Measurements from ENCODE around the gene LRRC9.
"Not testable (repeated sequence)": the region's sequence is repeated elsewhere in the genome, so short reads cannot be mapped to it uniquely, and the experiment has no call there.

The LRRC9 gene

GRCh38 chr14:60079723-60080122 lies 159.8 kb downstream of the LRRC9 start:
- DNase-seq, result no peak

GRCh38 chr14:60085085-60085484 lies 165.1 kb downstream of the LRRC9 start:
- no peak for DNase-seq

GRCh38 chr14:60085693-60086092 lies 165.7 kb downstream of the LRRC9 start:
- no peak for DNase-seq

GRCh38 chr14:60087668-60088067 lies 167.7 kb downstream of the LRRC9 start:
- DNase-seq, result no peak

GRCh38 chr14:60089221-60089620 lies 169.3 kb downstream of the LRRC9 start:
- no peak for DNase-seq

- DNase-seq, result peak; percentile 67
These were observed 171.0 kb downstream of the LRRC9 start for GRCh38 chr14:60090864-60091519.

- DNase-seq, result peak; percentile 97
These were observed 171.9 kb downstream of the LRRC9 start, which contains the start of gene PCNX4 for GRCh38 chr14:60091550-60092525. Gene PCNX4 (plus strand): TSS chr14:60091923. CDS start chr14:60107639, 15,716 bp downstream.

GRCh38 chr14:60092526-60092920 lies 172.6 kb downstream of the LRRC9 start:
- DNase-seq, result no peak

- DNase-seq, result no peak
These were observed 173.1 kb downstream of the LRRC9 start for GRCh38 chr14:60093080-60093479.

- no peak for DNase-seq
These were observed 173.7 kb downstream of the LRRC9 start for GRCh38 chr14:60093606-60094005.

GRCh38 chr14:60094306-60094897 lies 174.5 kb downstream of the LRRC9 start:
- DNase-seq, result no peak

- no peak for DNase-seq
These were observed 175.3 kb downstream of the LRRC9 start for GRCh38 chr14:60095231-60095630.

- DNase-seq, result no peak
These were observed 176.0 kb downstream of the LRRC9 start for GRCh38 chr14:60095781-60096450.

- no peak for DNase-seq
These were observed 178.0 kb downstream of the LRRC9 start for GRCh38 chr14:60097974-60098373.

GRCh38 chr14:60099855-60100254 lies 179.9 kb downstream of the LRRC9 start:
- not testable (repeated sequence) for DNase-seq

GRCh38 chr14:60101786-60102185 lies 181.8 kb downstream of the LRRC9 start:
- DNase-seq, result no peak

- no peak for DNase-seq
These were observed 182.4 kb downstream of the LRRC9 start for GRCh38 chr14:60102389-60102788.

GRCh38 chr14:60106339-60106738 lies 186.4 kb downstream of the LRRC9 start:
- DNase-seq, result no peak

- DNase-seq, result no peak
These were observed 187.5 kb downstream of the LRRC9 start for GRCh38 chr14:60107477-60107876.

GRCh38 chr14:60111732-60112131 lies 191.8 kb downstream of the LRRC9 start:
- DNase-seq, result no peak

Measured in activated effector memory CD4-positive, alpha-beta T cell treated with anti-CD3 and anti-CD28 coated beads, Interleukin-2, amount 50 U/mL, for 16 hours (primary cell).